BE2C (cell line): ENCODE measurements around the gene ARSH. TPM values are rescaled to one million over a fixed set of nuclear protein-coding genes. Genes with fewer than 3 reads are reported as not detected.
"Not testable (repeated sequence)": the region's sequence is repeated elsewhere in the genome, so short reads cannot be mapped to it uniquely, and the experiment has no call there.

Experiments
- DNase-seq: peaks from one replicate; pipeline ENCODE4 v3.0.0-alpha.2; 2020
- H3K27me3 ChIP-seq: fragments of 250-450 bp; sonication (Bioruptor Pico); 2 replicates; pipeline ENCODE4 v1.5.1; 2020; ENCODE audit warnings: mild to moderate bottlenecking
- H3K36me3 ChIP-seq: fragments of 250-450 bp; sonication (Bioruptor Pico); 2 replicates; pipeline ENCODE4 v1.5.1; 2020; ENCODE audit warnings: mild to moderate bottlenecking
- H3K4me1 ChIP-seq: fragments of 250-450 bp; sonication (Bioruptor Pico); 2 replicates; pipeline ENCODE4 v1.5.1; 2020
- H3K4me3 ChIP-seq: 2 replicates; pipeline ENCODE4 v1.5.1; 2011; ENCODE audit warnings: low read depth, low read length
- H3K9me3 ChIP-seq: fragments of 250-450 bp; sonication (Bioruptor Pico); 2 replicates; pipeline ENCODE4 v1.5.1; 2020
- polyA plus RNA-seq: library from polyadenylated mRNA; unstranded; fragments of >200 nt; gene quantifications from one replicate; pipeline ENCODE4 v1.2.1, GENCODE V29; 2012; ENCODE audit warnings: low read depth, missing spikeins; ENCODE audit not compliant: insufficient read length, insufficient read depth
- TF ChIP-seq, protein P1 (sequence below): IDR thresholded peaks from 2 replicates; pipeline ENCODE4 v1.5.1; 2012; ENCODE audit warnings: mild to moderate bottlenecking, low read depth, low read length

ARSH gene, protein sequence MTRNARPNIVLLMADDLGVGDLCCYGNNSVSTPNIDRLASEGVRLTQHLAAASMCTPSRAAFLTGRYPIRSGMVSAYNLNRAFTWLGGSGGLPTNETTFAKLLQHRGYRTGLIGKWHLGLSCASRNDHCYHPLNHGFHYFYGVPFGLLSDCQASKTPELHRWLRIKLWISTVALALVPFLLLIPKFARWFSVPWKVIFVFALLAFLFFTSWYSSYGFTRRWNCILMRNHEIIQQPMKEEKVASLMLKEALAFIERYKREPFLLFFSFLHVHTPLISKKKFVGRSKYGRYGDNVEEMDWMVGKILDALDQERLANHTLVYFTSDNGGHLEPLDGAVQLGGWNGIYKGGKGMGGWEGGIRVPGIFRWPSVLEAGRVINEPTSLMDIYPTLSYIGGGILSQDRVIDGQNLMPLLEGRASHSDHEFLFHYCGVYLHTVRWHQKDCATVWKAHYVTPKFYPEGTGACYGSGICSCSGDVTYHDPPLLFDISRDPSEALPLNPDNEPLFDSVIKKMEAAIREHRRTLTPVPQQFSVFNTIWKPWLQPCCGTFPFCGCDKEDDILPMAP
- 0.69 TPM for polyA plus RNA-seq

DNA sequence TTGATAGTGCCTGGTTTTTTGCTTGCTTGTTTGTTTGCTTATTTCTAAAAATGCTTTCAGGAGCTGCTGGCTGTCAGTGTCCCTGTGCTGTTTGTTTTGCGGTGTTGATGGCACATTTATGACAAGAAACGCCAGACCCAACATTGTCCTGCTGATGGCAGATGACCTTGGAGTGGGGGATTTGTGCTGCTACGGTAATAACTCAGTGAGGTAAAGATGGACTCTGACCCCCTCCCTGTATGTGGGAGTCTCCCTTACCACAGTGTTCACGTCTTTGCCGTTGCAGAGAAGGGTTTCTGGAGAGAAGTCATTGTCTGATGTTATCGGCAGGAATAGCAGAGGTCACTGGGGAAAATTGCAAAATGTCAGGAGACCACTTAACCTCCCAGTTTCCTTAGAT is at the start of gene ARSH:
TSS of gene ARSH (plus strand) at position 52 of the 400 bp plus-strand sequence. CDS start at position 119, 67 bp downstream.
- H3K4me1 ChIP-seq, result no peaks in the 10 kb centered on the region
- TF ChIP-seq, protein P1, sequence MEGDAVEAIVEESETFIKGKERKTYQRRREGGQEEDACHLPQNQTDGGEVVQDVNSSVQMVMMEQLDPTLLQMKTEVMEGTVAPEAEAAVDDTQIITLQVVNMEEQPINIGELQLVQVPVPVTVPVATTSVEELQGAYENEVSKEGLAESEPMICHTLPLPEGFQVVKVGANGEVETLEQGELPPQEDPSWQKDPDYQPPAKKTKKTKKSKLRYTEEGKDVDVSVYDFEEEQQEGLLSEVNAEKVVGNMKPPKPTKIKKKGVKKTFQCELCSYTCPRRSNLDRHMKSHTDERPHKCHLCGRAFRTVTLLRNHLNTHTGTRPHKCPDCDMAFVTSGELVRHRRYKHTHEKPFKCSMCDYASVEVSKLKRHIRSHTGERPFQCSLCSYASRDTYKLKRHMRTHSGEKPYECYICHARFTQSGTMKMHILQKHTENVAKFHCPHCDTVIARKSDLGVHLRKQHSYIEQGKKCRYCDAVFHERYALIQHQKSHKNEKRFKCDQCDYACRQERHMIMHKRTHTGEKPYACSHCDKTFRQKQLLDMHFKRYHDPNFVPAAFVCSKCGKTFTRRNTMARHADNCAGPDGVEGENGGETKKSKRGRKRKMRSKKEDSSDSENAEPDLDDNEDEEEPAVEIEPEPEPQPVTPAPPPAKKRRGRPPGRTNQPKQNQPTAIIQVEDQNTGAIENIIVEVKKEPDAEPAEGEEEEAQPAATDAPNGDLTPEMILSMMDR, result no peak
- no peak for DNase-seq
- no peaks in the 10 kb centered on the region for H3K9me3 ChIP-seq
- no peaks in the 10 kb centered on the region for H3K36me3 ChIP-seq
- no peaks in the 10 kb centered on the region for H3K27me3 ChIP-seq
- no peak within 1 kb of the TSS for H3K4me3 ChIP-seq

GRCh38 chrX:2958199-2958598 is 48.1 kb upstream of the ARSH start:
- DNase-seq, result no peak
- no peaks in the 10 kb centered on the region for H3K27me3 ChIP-seq
- H3K4me3 ChIP-seq, result no peak overlapping the region
- TF ChIP-seq, protein P1, result no peak
- H3K9me3 ChIP-seq, result no peaks in the 10 kb centered on the region
- no peaks in the 10 kb centered on the region for H3K4me1 ChIP-seq
- H3K36me3 ChIP-seq, result no peaks in the 10 kb centered on the region

DNA sequence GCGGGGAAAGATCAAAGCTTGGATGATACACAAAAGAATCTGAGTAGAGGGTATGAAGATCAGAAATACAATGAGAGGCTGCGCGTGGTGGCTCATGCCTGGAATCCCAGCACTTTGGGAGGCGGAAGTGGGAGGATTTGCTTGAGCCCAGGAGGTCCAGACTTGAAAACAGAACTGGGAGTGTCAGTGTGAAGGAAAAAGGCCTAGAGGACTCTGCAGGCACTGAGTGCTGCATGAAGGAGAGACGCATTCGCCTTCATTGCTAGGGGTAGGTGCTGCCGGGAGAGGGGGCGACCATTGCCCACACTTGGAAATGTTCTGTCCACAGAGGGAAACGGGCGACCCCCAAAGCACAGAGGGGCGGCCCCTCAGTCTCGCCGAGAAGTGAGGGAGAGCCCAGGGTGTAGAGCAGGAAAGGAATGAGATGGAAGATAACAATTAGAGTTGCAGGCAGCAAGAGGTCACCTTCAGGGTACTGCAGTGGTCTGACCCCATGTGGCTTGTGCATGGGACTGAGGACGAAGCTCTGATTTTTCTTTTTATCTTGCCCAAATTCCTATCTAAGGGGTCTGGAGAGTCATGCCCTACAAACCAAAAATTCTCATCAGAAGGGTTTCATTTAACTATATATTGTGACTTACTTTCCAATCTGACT is 45.4 kb upstream of the ARSH start:
- H3K4me1 ChIP-seq, result no peaks in the 10 kb centered on the region
- no peak for DNase-seq
- no peaks in the 10 kb centered on the region for H3K27me3 ChIP-seq
- TF ChIP-seq, protein P1, result no peak
- no peak overlapping the region for H3K4me3 ChIP-seq
- H3K36me3 ChIP-seq, result no peaks in the 10 kb centered on the region
- H3K9me3 ChIP-seq, result no peaks in the 10 kb centered on the region

GRCh38 chrX:2962381-2962780 is 44.0 kb upstream of the ARSH start:
- Histone ChIP-seq H3K9me3 (no peaks in the 10 kb centered on the region), H3K27me3 (no peaks in the 10 kb centered on the region), H3K4me1 (no peaks in the 10 kb centered on the region), H3K4me3 (no peak overlapping the region), H3K36me3 (no peaks in the 10 kb centered on the region)
- DNase-seq, result no peak
- TF ChIP-seq, protein P1, result no peak

- H3K27me3 ChIP-seq, DNase-seq, H3K9me3 ChIP-seq, H3K36me3 ChIP-seq, H3K4me3 ChIP-seq, H3K4me1 ChIP-seq: not testable (repeated sequence)
Measured at GRCh38 chrX:2963449-2963848, 42.9 kb upstream of the ARSH start.

DNA sequence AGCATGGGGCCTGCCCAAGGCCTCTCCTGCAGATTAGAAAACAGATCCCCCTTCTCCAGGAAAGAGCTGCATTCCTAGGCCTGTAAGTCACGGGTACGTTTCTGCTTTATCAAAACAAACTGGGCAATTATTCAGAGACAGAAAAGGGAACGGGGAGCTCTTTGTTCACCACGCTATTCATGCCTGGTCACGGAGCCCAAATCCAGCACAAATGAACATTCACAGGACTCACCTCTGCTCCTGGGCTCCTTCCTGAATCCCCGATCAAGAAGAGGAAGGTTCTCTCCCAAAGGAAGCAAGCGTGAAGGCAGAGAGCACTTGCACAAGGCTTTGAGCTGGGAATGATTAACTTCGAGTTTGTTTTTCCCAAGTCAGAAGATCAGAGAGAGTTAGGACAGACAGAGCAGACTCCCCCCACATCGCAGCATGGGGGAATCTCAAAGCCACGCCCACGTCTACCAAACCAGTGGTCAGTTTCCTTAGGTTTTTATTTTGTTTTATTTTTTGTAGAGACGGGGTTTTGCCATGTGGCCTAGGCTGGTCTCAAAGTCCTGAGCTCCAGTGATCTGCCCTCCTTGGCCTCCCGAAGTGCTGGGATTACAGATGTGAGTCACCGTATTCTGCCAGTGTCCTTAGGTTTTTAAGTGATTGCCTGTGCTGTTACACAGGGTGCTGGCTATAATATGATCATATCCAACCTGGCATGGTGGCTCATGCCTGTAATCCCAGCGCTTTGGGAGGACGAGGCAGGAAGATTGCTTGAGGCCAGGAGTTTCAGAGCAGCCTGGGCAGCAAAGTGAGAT is 42.2 kb upstream of the ARSH start:
- H3K4me1 ChIP-seq, H3K36me3 ChIP-seq, DNase-seq, H3K27me3 ChIP-seq, H3K9me3 ChIP-seq, H3K4me3 ChIP-seq: not testable (repeated sequence)
